OCI-LY7 (cell line): ENCODE measurements around the gene NAA80. TPM values are rescaled to one million over a fixed set of nuclear protein-coding genes. Genes with fewer than 3 reads are reported as not detected.

ENCODE experiments used
- BruUV-seq: library from RNA; stranded (reverse); fragments of 400-500 nt; replicated peaks from 2 replicates; lab custom pipeline; 2021; lab: Mats Ljungman, UMichigan
- CTCF ChIA-PET: fragments of 300-600 bp; sonication (Branson Sonifier 250); formaldehyde crosslinking; loops from one replicate; lab custom pipeline; 2022; ENCODE audit warnings: antibody characterized with exemption; ENCODE audit not compliant: unreplicated experiment; lab: Charles Lee
- POLR2A ChIA-PET: fragments of 300-600 bp; sonication (Branson Sonifier 250); formaldehyde crosslinking; loops from one replicate; lab custom pipeline; 2022; ENCODE audit warnings: antibody characterized with exemption; lab: Charles Lee
- DNase-seq: peaks from one replicate; pipeline ENCODE4 v3.0.0-alpha.2; 2015; ENCODE audit warnings: low spot score
- H2AFZ ChIP-seq: fragments of 200-600 bp; sonication (generic), shearing (Covaris generic); 2 replicates; pipeline ENCODE4 v1.6.1; 2014; ENCODE audit warnings: mild to moderate bottlenecking, antibody characterized with exemption, low read length, moderate library complexity
- H3K27ac ChIP-seq: fragments of 200-600 bp; sonication (generic); 2 replicates; pipeline ENCODE4 v1.5.1; 2014; ENCODE audit warnings: mixed run types, low read depth, mild to moderate bottlenecking, moderate library complexity, low read length, inconsistent platforms; ENCODE audit not compliant: poor library complexity, severe bottlenecking
- H3K36me3 ChIP-seq: fragments of 200-600 bp; sonication (generic); 2 replicates; pipeline ENCODE4 v1.6.1; 2014; ENCODE audit warnings: mild to moderate bottlenecking, antibody characterized with exemption, low read length, moderate library complexity, mixed read lengths; ENCODE audit not compliant: insufficient read depth
- H3K4me1 ChIP-seq: fragments of 200-600 bp; sonication (generic); 2 replicates; pipeline ENCODE4 v1.5.1; 2014; ENCODE audit warnings: mild to moderate bottlenecking, low read length; ENCODE audit not compliant: insufficient read depth, poor library complexity, severe bottlenecking
- H3K4me2 ChIP-seq: fragments of 200-600 bp; sonication (generic); 2 replicates; pipeline ENCODE4 v1.6.1; 2014; ENCODE audit warnings: mild to moderate bottlenecking, low read length
- H3K4me3 ChIP-seq: fragments of 200-600 bp; sonication (generic); 2 replicates; pipeline ENCODE4 v1.5.1; 2014; ENCODE audit warnings: mild to moderate bottlenecking, low read depth, low read length; ENCODE audit not compliant: poor library complexity, severe bottlenecking
- H3K79me2 ChIP-seq: fragments of 200-600 bp; sonication (generic); 2 replicates; pipeline ENCODE4 v1.6.1; 2016; ENCODE audit warnings: low read depth, mild to moderate bottlenecking, low read length, moderate library complexity, mixed read lengths; ENCODE audit not compliant: insufficient read depth
- H3K9me2 ChIP-seq: fragments of 200-600 bp; sonication (generic); 2 replicates; pipeline ENCODE4 v1.6.1; 2016; ENCODE audit warnings: mild to moderate bottlenecking, low read length, mixed read lengths; ENCODE audit not compliant: insufficient read depth
- H3K9me3 ChIP-seq: fragments of 200-600 bp; sonication (generic); 2 replicates; pipeline ENCODE4 v1.6.1; 2014; ENCODE audit warnings: mild to moderate bottlenecking, mixed run types, low read length, mixed read lengths
- H4K20me1 ChIP-seq: fragments of 200-600 bp; sonication (generic); 2 replicates; pipeline ENCODE4 v1.6.1; 2014; ENCODE audit warnings: mild to moderate bottlenecking, antibody characterized with exemption, low read length, moderate library complexity, mixed read lengths; ENCODE audit not compliant: insufficient read depth
- CTCF ChIP-seq: fragments of 200-600 bp; sonication (generic); conservative IDR thresholded peaks from 2 replicates; pipeline ENCODE4 v1.5.1; 2014; ENCODE audit warnings: mild to moderate bottlenecking, antibody characterized with exemption, low read length, moderate library complexity, mixed read lengths
- EZH2phosphoT487 ChIP-seq: fragments of 200-600 bp; sonication (generic); IDR thresholded peaks from 2 replicates; pipeline ENCODE4 v1.6.1; 2018; ENCODE audit warnings: low read depth, borderline replicate concordance, mild to moderate bottlenecking, mixed run types, antibody characterized with exemption, low read length, moderate library complexity, mixed read lengths
- intact Hi-C: fragments of 100-400 bp; cut with micrococcal nuclease; formaldehyde crosslinking; loops from one replicate; pipeline ENCODE4 v1.10.0; 2022; ENCODE audit not compliant: unreplicated experiment
- total RNA-seq, 2 experiments: library from RNA; depleted of rRNA in 1 of 2; stranded (reverse); fragments of >200 nt in 1 of 2; shearing (Covaris generic) in 1 of 2; gene quantifications; 2 replicates each; pipeline ENCODE4 v1.2.3, GENCODE V29; 2014 to 2022

NAA80 gene
- total RNA-seq, 2 experiments from 2014 or later: 18.7 to 21.7 TPM

- Histone ChIP-seq H2AFZ (no peak overlapping the region; the same call in 1 of the 2 replicates), H3K27ac (no peak overlapping the region), H3K4me2 (peak overlapping the region; percentile 91), H3K9me3 (no peaks in the 10 kb centered on the region), H3K4me3 (peak overlapping the region; percentile 78), H3K79me2 (no peaks in the 10 kb centered on the region), H4K20me1 (no peaks in the 10 kb centered on the region), H3K9me2 (no peaks in the 10 kb centered on the region), H3K36me3 (no peaks in the 10 kb centered on the region), H3K4me1 (peaks cover 21% of the 10 kb centered on the region)
- no TSS peak for BruUV-seq
- ChIA-PET CTCF (interaction anchor here (1.5 kb wide), 1 partner anchor 39 kb away, joined by 5 read pairs; no protein-coding TSS in a partner anchor), POLR2A (interaction anchor here (0.6 to 2.4 kb wide), 3 partner anchors 20 to 39 kb away, joined by 3 to 13 read pairs (median 8); no protein-coding TSS in a partner anchor)
- intact Hi-C loops: loop anchor here (2.0 to 5.0 kb wide), 2 partner anchors 39 to 51 kb away; no protein-coding TSS in a partner anchor
- TF ChIP-seq EZH2phosphoT487 (no peak), CTCF (no peak)
- DNase-seq: no peak
These were observed 1.1 kb downstream of the NAA80 start for GRCh38 chr3:50297896-50298725.

GRCh38 chr3:50297384-50297775 lies 1.8 kb downstream of the NAA80 start:
- H2AFZ ChIP-seq: no peak overlapping the region
- H3K27ac ChIP-seq: no peak overlapping the region
- no peak for DNase-seq
- H3K4me2 ChIP-seq: peak overlapping the region; percentile 91; the same call in 1 of the 2 replicates
- ChIA-PET POLR2A (no interaction called here), CTCF (no interaction called here)
- no peak overlapping the region for H3K4me3 ChIP-seq
- H4K20me1 ChIP-seq: no peaks in the 10 kb centered on the region
- TF ChIP-seq EZH2phosphoT487 (no peak), CTCF (no peak)
- no peaks in the 10 kb centered on the region for H3K9me2 ChIP-seq
- no peaks in the 10 kb centered on the region for H3K79me2 ChIP-seq
- H3K9me3 ChIP-seq: no peaks in the 10 kb centered on the region
- no TSS peak for BruUV-seq
- H3K36me3 ChIP-seq: no peaks in the 10 kb centered on the region
- intact Hi-C loops: loop anchor here (5.0 kb wide), 1 partner anchor 40 kb away; no protein-coding TSS in a partner anchor
- peaks cover 25% of the 10 kb centered on the region for H3K4me1 ChIP-seq
